HUES6 (cell line): ENCODE results near the gene SPAST.
"Not testable (repeated sequence)": the region's sequence is repeated elsewhere in the genome, so short reads cannot be mapped to it uniquely, and the experiment has no call there.

ENCODE experiments used
- H3K27ac ChIP-seq: 2 replicates; pipeline ENCODE4 v1.7.0; 2013; ENCODE audit warnings: low read depth, mild to moderate bottlenecking, low read length, inconsistent platforms
- H3K27me3 ChIP-seq: 2 replicates; pipeline ENCODE4 v1.6.1; 2013; ENCODE audit warnings: low read length; ENCODE audit not compliant: control insufficient read depth, insufficient read depth
- H3K36me3 ChIP-seq: 2 replicates; pipeline ENCODE4 v1.6.1; 2013; ENCODE audit warnings: low read length; ENCODE audit not compliant: control insufficient read depth, insufficient read depth
- H3K4me1 ChIP-seq: 2 replicates; pipeline ENCODE4 v1.6.1; 2013; ENCODE audit warnings: low read length; ENCODE audit not compliant: control insufficient read depth, insufficient read depth
- H3K4me3 ChIP-seq: 2 replicates; pipeline ENCODE4 v1.5.1; 2013; ENCODE audit warnings: low read depth, low read length
- H3K9ac ChIP-seq: one replicate; pipeline ENCODE4 v1.6.1; 2013; ENCODE audit warnings: mild to moderate bottlenecking, low read length
- H3K9me3 ChIP-seq: 2 replicates; pipeline ENCODE4 v1.6.1; 2013; ENCODE audit warnings: low read depth, low read length; ENCODE audit not compliant: control insufficient read depth, insufficient read depth

Gene SPAST, protein sequence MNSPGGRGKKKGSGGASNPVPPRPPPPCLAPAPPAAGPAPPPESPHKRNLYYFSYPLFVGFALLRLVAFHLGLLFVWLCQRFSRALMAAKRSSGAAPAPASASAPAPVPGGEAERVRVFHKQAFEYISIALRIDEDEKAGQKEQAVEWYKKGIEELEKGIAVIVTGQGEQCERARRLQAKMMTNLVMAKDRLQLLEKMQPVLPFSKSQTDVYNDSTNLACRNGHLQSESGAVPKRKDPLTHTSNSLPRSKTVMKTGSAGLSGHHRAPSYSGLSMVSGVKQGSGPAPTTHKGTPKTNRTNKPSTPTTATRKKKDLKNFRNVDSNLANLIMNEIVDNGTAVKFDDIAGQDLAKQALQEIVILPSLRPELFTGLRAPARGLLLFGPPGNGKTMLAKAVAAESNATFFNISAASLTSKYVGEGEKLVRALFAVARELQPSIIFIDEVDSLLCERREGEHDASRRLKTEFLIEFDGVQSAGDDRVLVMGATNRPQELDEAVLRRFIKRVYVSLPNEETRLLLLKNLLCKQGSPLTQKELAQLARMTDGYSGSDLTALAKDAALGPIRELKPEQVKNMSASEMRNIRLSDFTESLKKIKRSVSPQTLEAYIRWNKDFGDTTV

DNA sequence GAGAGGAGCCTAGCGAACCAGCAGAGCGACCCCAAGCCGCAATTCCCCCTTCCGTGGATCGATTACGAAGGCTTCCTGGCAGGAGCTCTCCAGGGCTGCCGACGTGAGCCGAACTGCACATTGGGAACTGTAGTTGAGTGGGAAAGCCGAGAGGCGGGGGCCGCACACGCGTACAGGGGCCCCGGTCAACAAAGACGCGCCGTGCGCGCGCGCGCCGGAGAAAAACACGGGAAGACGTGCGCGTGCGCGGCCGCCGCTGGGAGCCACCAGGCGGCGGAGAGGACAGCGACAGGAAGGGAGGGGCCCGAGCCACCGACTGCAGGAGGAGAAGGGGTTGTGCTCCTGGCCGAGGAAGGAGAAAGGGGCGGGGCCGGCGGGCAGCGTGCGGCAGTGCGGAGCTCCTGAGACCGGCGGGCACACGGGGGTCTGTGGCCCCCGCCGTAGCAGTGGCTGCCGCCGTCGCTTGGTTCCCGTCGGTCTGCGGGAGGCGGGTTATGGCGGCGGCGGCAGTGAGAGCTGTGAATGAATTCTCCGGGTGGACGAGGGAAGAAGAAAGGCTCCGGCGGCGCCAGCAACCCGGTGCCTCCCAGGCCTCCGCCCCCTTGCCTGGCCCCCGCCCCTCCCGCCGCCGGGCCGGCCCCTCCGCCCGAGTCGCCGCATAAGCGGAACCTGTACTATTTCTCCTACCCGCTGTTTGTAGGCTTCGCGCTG lies at the start of gene SPAST:
SPAST (plus strand) TSS at position 247 of the 711 bp plus-strand sequence; CDS start at position 523, 276 bp downstream.
- peak within 1 kb of the TSS; percentile 69 for H3K4me3 ChIP-seq
- no peaks in the 10 kb centered on the region for H3K36me3 ChIP-seq
- H3K9ac ChIP-seq, result peak within 1 kb of the TSS; percentile 76
- peak within 1 kb of the TSS; percentile 73; the same call in 1 of the 2 replicates for H3K27ac ChIP-seq
- no peaks in the 10 kb centered on the region for H3K9me3 ChIP-seq
- no peaks in the 10 kb centered on the region for H3K27me3 ChIP-seq
- H3K4me1 ChIP-seq, result peaks cover 7% of the 10 kb centered on the region

DNA sequence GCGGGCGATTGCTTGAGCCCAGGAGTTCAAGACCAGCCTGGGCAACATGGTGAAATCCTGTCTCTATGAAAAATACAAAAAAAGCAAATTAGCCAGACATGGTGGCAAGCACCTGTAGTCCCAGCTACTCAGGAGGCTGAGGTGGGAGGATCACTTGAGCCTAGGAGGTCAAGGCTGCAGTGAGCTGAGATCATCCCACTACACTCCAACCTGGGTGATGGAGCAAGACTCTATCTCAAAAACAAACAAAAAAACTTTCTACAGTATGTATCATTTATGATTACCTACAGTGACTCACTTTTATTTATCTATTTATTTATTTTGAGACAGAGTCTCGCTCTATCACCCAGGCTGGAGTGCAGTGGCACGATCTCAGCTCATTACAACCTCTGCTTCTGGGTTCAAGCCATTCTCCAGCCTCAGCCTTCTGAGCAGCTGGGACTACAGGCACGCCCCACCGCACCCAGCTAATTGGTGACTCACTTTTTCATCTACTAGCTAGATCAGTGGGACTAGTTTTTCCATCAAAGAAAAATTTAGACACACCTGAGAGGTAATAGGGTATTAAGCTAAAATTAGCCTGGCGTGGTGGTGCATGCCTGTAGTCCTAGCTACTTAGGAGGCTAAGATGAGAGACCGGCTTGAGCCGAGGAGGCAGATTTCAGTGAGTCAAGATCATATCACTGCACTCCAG lies 44.4 kb upstream of the SPAST start:
- not testable (repeated sequence) for H3K9me3 ChIP-seq, H3K4me1 ChIP-seq, H3K27me3 ChIP-seq, H3K4me3 ChIP-seq, H3K9ac ChIP-seq, H3K27ac ChIP-seq
- H3K36me3 ChIP-seq, result peaks cover 42% of the 10 kb centered on the region

DNA sequence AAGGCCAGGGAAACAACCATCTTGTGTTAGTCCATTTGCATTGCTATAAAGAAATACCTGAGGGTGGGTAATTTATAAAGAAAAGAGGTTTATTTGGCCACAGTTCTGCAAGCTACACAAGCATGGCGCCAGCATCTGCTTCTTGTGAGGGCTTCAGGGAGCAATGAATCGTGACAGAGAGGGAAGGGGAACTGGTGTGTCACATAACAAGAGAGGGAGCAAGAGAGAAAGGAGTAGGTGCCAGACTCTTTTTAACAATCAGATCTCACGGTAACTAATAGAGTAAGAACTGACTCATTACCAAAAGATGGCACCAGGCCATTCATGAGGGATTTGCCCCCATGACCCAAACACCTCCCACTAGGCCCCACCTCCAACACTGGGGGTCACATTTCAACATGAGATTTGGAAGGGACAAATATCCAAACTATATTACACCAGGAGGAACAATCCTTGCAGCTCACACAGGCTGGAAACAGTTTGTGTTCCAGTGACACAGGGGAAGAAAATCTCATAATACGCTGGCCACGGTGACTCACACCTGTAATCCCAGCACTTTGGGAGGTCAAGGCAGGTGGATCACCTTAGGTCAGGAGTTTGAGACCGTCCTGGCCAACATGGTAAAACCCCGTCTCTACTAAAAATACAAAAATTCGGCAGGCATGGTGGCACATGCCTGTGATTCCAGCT lies 29.0 kb upstream of the SPAST start:
- H3K27me3 ChIP-seq, H3K9me3 ChIP-seq, H3K4me3 ChIP-seq, H3K27ac ChIP-seq, H3K9ac ChIP-seq, H3K4me1 ChIP-seq: not testable (repeated sequence)
- H3K36me3 ChIP-seq, result peaks cover 40% of the 10 kb centered on the region

DNA sequence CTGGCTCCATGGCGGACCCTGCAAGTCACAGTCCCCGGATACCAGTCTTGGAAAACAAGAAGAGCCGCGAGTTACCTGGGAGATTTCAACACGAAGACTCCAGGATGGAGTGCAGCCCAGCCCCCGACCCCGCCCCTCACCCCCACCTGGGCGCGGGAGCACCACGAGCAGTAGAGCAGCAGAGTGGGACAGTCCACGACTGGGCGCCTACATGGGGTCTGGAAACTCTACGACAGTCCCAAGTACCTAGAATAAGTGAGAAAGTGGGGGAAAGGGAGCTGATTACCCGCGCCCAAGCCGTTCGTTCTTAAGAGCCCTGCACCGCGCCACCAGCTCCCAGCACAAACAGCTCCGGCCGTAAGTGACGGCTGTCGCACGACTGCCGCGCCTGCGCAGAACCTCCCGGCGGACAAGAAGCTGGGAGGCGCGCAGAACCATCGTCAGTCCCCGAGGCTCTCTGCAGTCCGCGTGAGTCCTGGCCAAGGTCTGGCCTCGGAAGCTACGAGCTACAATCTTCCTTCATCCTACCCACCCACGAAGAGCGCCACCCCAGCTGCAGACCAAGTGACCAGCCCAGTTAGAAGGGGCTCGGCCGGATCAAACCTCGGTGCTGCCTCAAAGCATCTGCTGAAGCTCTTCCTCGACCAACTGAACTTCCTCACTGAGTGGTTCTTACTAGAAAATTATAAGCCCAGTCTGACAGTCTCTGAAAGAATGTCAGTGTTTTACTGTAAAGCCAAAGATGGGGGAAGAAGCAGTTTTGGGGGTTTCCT lies 23.7 kb upstream of the SPAST start, which contains the start of gene DPY30:
DPY30 (minus strand) TSS at position 359 of the 773 bp plus-strand sequence; CDS start at position 10, 349 bp downstream.
- Histone ChIP-seq H3K36me3 (peaks cover 15% of the 10 kb centered on the region), H3K4me3 (peak within 1 kb of the TSS; percentile 79), H3K27me3 (no peaks in the 10 kb centered on the region), H3K27ac (peak within 1 kb of the TSS; percentile 10; the same call in 1 of the 2 replicates), H3K9ac (peak within 1 kb of the TSS; percentile 82), H3K4me1 (no peaks in the 10 kb centered on the region), H3K9me3 (no peaks in the 10 kb centered on the region)

DNA sequence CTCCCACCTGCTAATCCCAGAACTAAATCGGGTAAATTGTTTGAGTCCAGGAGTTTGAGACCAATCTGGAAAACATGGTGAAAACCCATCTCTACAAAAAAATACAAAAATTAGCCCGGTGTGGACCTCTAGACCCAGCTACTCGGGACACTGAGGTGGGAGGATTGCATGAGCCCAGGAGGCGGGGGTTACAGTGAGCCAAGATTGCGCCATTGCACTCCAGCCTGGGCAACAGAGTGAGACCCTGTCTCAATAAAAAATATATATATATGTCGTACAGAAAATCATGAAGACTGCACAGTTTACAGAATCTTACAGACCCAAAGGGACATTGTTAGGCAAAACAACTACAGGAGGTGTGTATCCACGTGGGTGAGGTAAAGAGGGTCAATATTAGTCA lies 19.8 kb upstream of the SPAST start:
- Histone ChIP-seq H3K9ac (no peak overlapping the region), H3K9me3 (no peaks in the 10 kb centered on the region), H3K4me3 (no peak overlapping the region), H3K27me3 (no peaks in the 10 kb centered on the region), H3K36me3 (peaks cover 3% of the 10 kb centered on the region; the same call in 1 of the 2 replicates), H3K4me1 (no peaks in the 10 kb centered on the region), H3K27ac (no peak overlapping the region)

DNA sequence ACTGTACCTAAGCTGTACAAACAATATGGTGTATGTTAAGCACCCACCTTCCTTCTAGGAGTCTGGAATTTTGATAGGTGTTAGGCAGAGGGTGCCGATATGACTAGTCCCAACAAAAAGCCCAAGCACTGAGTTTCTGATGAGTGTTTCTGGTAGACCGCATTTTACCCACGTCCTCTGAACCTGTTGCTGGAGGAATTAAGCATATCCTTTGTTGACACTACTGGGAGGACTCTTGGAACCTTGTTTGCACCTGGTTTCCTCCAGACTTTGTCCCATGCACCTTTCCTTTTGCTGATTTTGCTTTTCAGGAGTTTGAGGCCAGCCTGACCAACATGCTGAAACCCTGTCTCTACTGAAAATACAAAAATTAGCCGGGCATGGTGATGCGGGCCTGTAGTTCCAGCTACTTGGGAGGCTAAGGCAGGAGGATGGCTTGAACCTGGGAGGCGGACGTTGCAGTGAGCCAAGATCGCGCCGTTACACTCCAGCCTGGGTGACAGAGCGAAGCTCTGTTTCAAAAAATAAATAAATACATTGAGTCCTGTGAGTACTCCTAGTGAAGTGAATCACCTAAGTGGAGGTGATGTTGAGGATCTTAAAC lies 11.4 kb upstream of the SPAST start:
- Histone ChIP-seq H3K36me3 (no peaks in the 10 kb centered on the region), H3K27ac (no peak overlapping the region), H3K9me3 (no peaks in the 10 kb centered on the region), H3K27me3 (no peaks in the 10 kb centered on the region), H3K4me1 (no peaks in the 10 kb centered on the region), H3K9ac (no peak overlapping the region), H3K4me3 (no peak overlapping the region)

DNA sequence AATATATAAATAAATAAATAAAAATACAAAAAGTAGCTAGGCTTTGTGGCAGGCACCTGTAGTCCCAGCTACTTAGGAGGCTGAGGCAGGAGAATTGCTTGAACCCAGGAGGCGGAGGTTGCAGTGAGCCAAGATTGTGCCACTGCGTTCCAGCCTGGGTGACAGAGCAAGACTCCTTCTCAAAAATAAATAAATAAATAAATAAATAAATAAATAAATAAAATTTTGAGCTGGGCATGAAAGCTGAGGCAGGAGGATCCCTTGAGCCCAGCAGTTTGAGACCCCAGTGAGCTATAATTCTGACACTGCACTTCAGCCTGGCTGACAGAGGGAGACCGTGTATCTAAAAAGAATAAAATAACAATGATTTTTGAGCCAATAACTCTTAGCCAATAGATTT lies 8.8 kb upstream of the SPAST start:
- not testable (repeated sequence) for H3K9ac ChIP-seq, H3K27ac ChIP-seq, H3K9me3 ChIP-seq, H3K27me3 ChIP-seq, H3K4me3 ChIP-seq, H3K36me3 ChIP-seq, H3K4me1 ChIP-seq

DNA sequence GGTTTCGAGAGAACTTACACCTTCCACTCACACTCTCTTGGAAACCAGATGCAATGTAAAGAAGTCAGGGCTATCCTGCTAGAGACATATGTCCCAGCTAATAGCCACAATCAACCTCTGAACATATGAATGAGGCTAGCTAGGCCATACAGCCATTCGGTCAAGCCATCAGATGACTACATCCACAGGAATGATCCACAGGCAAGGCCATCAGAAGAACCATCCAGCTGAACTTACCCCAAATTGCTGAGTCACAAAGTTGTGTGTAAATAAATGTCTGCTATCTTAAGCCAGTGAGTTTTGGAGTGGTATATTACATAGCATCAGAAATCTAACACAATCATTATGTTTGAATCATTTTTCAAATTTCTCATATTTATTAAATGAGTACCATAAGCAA lies 5.2 kb upstream of the SPAST start:
- Histone ChIP-seq H3K27ac (no peak overlapping the region), H3K4me3 (no peak overlapping the region), H3K9ac (no peak overlapping the region), H3K27me3 (no peaks in the 10 kb centered on the region), H3K4me1 (peaks cover 7% of the 10 kb centered on the region), H3K9me3 (no peaks in the 10 kb centered on the region), H3K36me3 (no peaks in the 10 kb centered on the region)

DNA sequence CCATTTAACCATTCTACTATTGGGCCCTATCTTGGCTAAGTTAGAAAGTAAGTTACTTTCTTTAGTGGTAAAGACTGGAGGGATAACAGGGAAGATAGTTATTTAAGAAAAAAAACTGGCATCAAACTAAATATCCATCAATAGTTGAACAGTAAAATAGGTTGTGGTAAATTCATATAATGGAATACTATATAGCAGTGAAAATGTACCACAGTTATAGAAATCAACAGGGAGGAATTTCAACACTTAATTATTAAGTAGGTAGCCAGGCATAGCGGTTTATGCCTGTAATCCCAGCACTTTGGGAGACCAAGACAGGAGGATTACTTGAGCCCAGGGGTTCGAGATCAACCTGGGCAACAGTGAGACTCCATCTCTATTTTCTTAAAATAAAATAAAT lies 3.1 kb upstream of the SPAST start:
- H3K4me1 ChIP-seq, result peaks cover 7% of the 10 kb centered on the region
- no peak overlapping the region for H3K27ac ChIP-seq

More for the DNA sequence above, 3.1 kb upstream of the SPAST start:
- H3K36me3 ChIP-seq, result no peaks in the 10 kb centered on the region
- no peak overlapping the region for H3K9ac ChIP-seq
- no peak overlapping the region for H3K4me3 ChIP-seq
- no peaks in the 10 kb centered on the region for H3K9me3 ChIP-seq
- no peaks in the 10 kb centered on the region for H3K27me3 ChIP-seq
